CD4-positive, alpha-beta T cell (primary cell): Measurements from ENCODE around the gene STRN4. TPM values are rescaled to one million over a fixed set of nuclear protein-coding genes. Genes with fewer than 3 reads are reported as not detected.
A peak's percentile ranks its signal among the peaks of the same experiment; 100 is the strongest.
"Not testable (repeated sequence)": the region's sequence is repeated elsewhere in the genome, so short reads cannot be mapped to it uniquely, and the experiment has no call there.

Source experiments
- ATAC-seq: fragments of 200-7000 bp; cut with Tn5 transposase; one replicate; pipeline ENCODE4 v1.10.0; 2022; ENCODE audit warnings: mild to moderate bottlenecking; ENCODE audit not compliant: poor library complexity
- CTCF ChIA-PET: fragments of 350-600 bp; sonication (Branson Sonifier 250); formaldehyde crosslinking; loops from one replicate; lab custom pipeline; 2021; ENCODE audit warnings: antibody characterized with exemption, inconsistent platforms; lab: Charles Lee
- POLR2A ChIA-PET: fragments of 350-600 bp; sonication (Branson Sonifier 250); formaldehyde crosslinking; loops from one replicate; lab custom pipeline; 2021; ENCODE audit warnings: antibody characterized with exemption, inconsistent platforms; lab: Charles Lee
- DNase-seq, 14 experiments: peaks; one replicate each; pipeline ENCODE4 v3.0.0-alpha.2; 2013 to 2020; ENCODE audit warnings: mixed read lengths in 2 of 14
- H3K27ac ChIP-seq, 2 donors: one replicate each; pipeline versions ENCODE4 v1.5.1 to v1.7.0; 2013; ENCODE audit warnings: low read length in 2 of 2, low read depth in 1 of 2, mild to moderate bottlenecking in 1 of 2
- H3K27me3 ChIP-seq, 2 experiments: 1 replicate in 1 of 2; 2 replicates in 1 of 2; pipeline versions ENCODE4 v1.6.1 to v1.7.0; 2013; ENCODE audit warnings: low read length in 2 of 2, control low read depth in 1 of 2, mild to moderate bottlenecking in 1 of 2, moderate library complexity in 1 of 2; ENCODE audit not compliant: insufficient read depth in 2 of 2, control insufficient read depth in 1 of 2
- H3K36me3 ChIP-seq: one replicate; pipeline ENCODE4 v1.6.1; 2013; ENCODE audit warnings: low read length, control low read depth; ENCODE audit not compliant: insufficient read depth
- H3K4me1 ChIP-seq: one replicate; pipeline ENCODE4 v1.6.1; 2013; ENCODE audit warnings: low read length, control low read depth; ENCODE audit not compliant: insufficient read depth
- H3K4me3 ChIP-seq: one replicate; pipeline ENCODE4 v1.5.1; 2013; ENCODE audit warnings: mild to moderate bottlenecking, low read length, moderate library complexity
- H3K9me3 ChIP-seq, 2 experiments: 1 replicate in 1 of 2; 2 replicates in 1 of 2; pipeline versions ENCODE4 v1.6.1 to v1.7.0; 2013; ENCODE audit warnings: low read length in 2 of 2, mild to moderate bottlenecking in 2 of 2, control low read depth in 1 of 2, moderate library complexity in 1 of 2; ENCODE audit not compliant: control insufficient read depth in 1 of 2, insufficient read depth in 1 of 2
- H3K27ac Mint-ChIP-seq: one replicate; pipeline ENCODE4 v1.8.0; 2020; ENCODE audit warnings: mixed read lengths
- H3K27me3 Mint-ChIP-seq: one replicate; pipeline ENCODE4 v1.8.0; 2021; ENCODE audit warnings: mixed read lengths
- H3K36me3 Mint-ChIP-seq: one replicate; pipeline ENCODE4 v1.8.0; 2021; ENCODE audit warnings: low read depth, mixed read lengths
- H3K4me1 Mint-ChIP-seq: one replicate; pipeline ENCODE4 v1.8.0; 2021; ENCODE audit warnings: low read depth, mixed read lengths
- H3K4me3 Mint-ChIP-seq: one replicate; pipeline ENCODE4 v1.8.0; 2020; ENCODE audit warnings: mild to moderate bottlenecking, mixed read lengths
- H3K9me3 Mint-ChIP-seq: one replicate; pipeline ENCODE4 v1.8.0; 2020; ENCODE audit warnings: mixed read lengths
- CTCF ChIP-seq: fragments of 200-600 bp; IDR thresholded peaks from one replicate; pipeline ENCODE4 v1.8.0; 2022; ENCODE audit warnings: antibody characterized with exemption, mild to moderate bottlenecking
- intact Hi-C, 2 experiments: fragments of 100-400 bp; cut with DNase I in 1 of 2; cut with micrococcal nuclease in 1 of 2; formaldehyde crosslinking; loops; one replicate each; pipeline versions ENCODE4 v1.15.1 to v1.9.0; 2023 to 2025; cut with DNase I, micrococcal nuclease
- total RNA-seq, 174 experiments: library from RNA in 2 of 174; stranded (reverse) in 2 of 174; gene quantifications; one replicate each; pipeline ENCODE4 v1.2.3 and lab custom pipeline; 2021 to 2026

Gene STRN4
- total RNA-seq, 2 experiments from 2014 or later = 90.0 to 94.0 TPM

GRCh38 chr19:46772170-46773017 lies 26.1 kb upstream of the STRN4 start:
- no peaks in the 10 kb centered on the region for H3K27me3 Mint-ChIP-seq
- no peak overlapping the region for H3K4me3 Mint-ChIP-seq
- H3K36me3 Mint-ChIP-seq = peaks cover 23% of the 10 kb centered on the region
- no peak for TF ChIP-seq CTCF
- Histone ChIP-seq H3K9me3 (no peaks in the 10 kb centered on the region), H3K27me3 (no peaks in the 10 kb centered on the region), H3K4me3 (no peak overlapping the region), H3K27ac (no peak overlapping the region), H3K4me1 (no peaks in the 10 kb centered on the region), H3K36me3 (peaks cover 27% of the 10 kb centered on the region)
- intact Hi-C loops = no loop called here
- CTCF ChIA-PET = no interaction called here
- H3K27ac Mint-ChIP-seq = no peak overlapping the region
- no peak for DNase-seq
- ATAC-seq = no peak
- H3K4me1 Mint-ChIP-seq = no peaks in the 10 kb centered on the region
- no peaks in the 10 kb centered on the region for H3K9me3 Mint-ChIP-seq
- POLR2A ChIA-PET = no interaction called here

- CTCF ChIA-PET = interaction anchor here (1.7 to 2.3 kb wide), 3 partner anchors 11 to 72 kb away, joined by 3 to 10 read pairs (median 5); partner anchors contain the start of gene SLC1A5
- H3K27ac Mint-ChIP-seq = not testable (repeated sequence)
Observed at GRCh38 chr19:46768746-46769145, 22.5 kb upstream of the STRN4 start.

GRCh38 chr19:46766569-46767317 lies 20.5 kb upstream of the STRN4 start:
- Histone ChIP-seq H3K4me3 (no peak overlapping the region), H3K27ac (no peak overlapping the region), H3K27me3 (no peaks in the 10 kb centered on the region), H3K4me1 (peaks cover 6% of the 10 kb centered on the region), H3K36me3 (no peaks in the 10 kb centered on the region), H3K9me3 (no peaks in the 10 kb centered on the region)
- ChIA-PET POLR2A (no interaction called here), CTCF (interaction anchor here (0.7 to 2.3 kb wide), 14 partner anchors 9 to 84 kb away, joined by 3 to 13 read pairs (median 4); partner anchors contain the start of genes AP2S1 and SLC1A5)
- H3K4me1 Mint-ChIP-seq = no peaks in the 10 kb centered on the region
- H3K36me3 Mint-ChIP-seq = no peaks in the 10 kb centered on the region
- no peaks in the 10 kb centered on the region for H3K27me3 Mint-ChIP-seq
- intact Hi-C loops = no loop called here
- TF ChIP-seq CTCF = peak; percentile 69
- ATAC-seq (peak; percentile 69), DNase-seq (peak in 11 of 14 experiments; percentile 35 to 81 (median 57))
- no peak overlapping the region for H3K27ac Mint-ChIP-seq
- no peak overlapping the region for H3K4me3 Mint-ChIP-seq
- H3K9me3 Mint-ChIP-seq = no peaks in the 10 kb centered on the region

More at GRCh38 chr19:46768746-46769145, 22.5 kb upstream of the STRN4 start:
- H3K9me3 Mint-ChIP-seq, H3K4me3 Mint-ChIP-seq, H3K36me3 ChIP-seq, H3K9me3 ChIP-seq, H3K27ac ChIP-seq, H3K4me1 ChIP-seq, ATAC-seq, DNase-seq, intact Hi-C loops, H3K36me3 Mint-ChIP-seq, H3K27me3 Mint-ChIP-seq, H3K4me1 Mint-ChIP-seq, H3K4me3 ChIP-seq, H3K27me3 ChIP-seq: not testable (repeated sequence)
- POLR2A ChIA-PET = interaction anchor here (0.6 kb wide), 1 partner anchor 469 kb away, joined by 4 read pairs; no protein-coding TSS in a partner anchor
